Neural progenitor cell (in vitro differentiated cells): ENCODE data around the gene XYLT1. TPM values are rescaled to one million over a fixed set of nuclear protein-coding genes. Genes with fewer than 3 reads are reported as not detected.

ENCODE experiments used
- DNase-seq: peaks from one replicate; pipeline ENCODE4 v3.0.0-alpha.2; 2016; ENCODE audit warnings: low spot score
- H2AFZ ChIP-seq: fragments of 200-600 bp; sonication (generic); replicated peaks from 2 replicates; pipeline ENCODE4 v1.6.1; 2016; ENCODE audit warnings: antibody characterized with exemption
- H3F3A ChIP-seq: fragments of 200-600 bp; sonication (generic); 2 replicates; pipeline ENCODE4 v1.6.1; 2016; ENCODE audit warnings: antibody characterized with exemption, low read depth
- H3K27ac ChIP-seq: fragments of 200-600 bp; sonication (generic); 2 replicates; pipeline ENCODE4 v1.5.1; 2016; ENCODE audit warnings: mild to moderate bottlenecking
- H3K27me3 ChIP-seq: fragments of 200-600 bp; sonication (generic); 2 replicates; pipeline ENCODE4 v1.6.1; 2016; ENCODE audit warnings: mild to moderate bottlenecking, moderate library complexity
- H3K36me3 ChIP-seq: fragments of 200-600 bp; sonication (generic); 2 replicates; pipeline ENCODE4 v1.5.1; 2016
- H3K4me1 ChIP-seq: fragments of 200-600 bp; sonication (generic); 2 replicates; pipeline ENCODE4 v1.6.1; 2016; ENCODE audit warnings: mixed run types
- H3K4me2 ChIP-seq: fragments of 200-600 bp; sonication (generic); 2 replicates; pipeline ENCODE4 v1.6.1; 2016
- H3K4me3 ChIP-seq: fragments of 200-600 bp; sonication (generic); 2 replicates; pipeline ENCODE4 v1.5.1; 2016
- H3K79me2 ChIP-seq: fragments of 200-600 bp; sonication (generic); 2 replicates; pipeline ENCODE4 v1.6.1; 2016; ENCODE audit warnings: low read depth
- H3K9ac ChIP-seq: fragments of 200-600 bp; sonication (generic); 2 replicates; pipeline ENCODE4 v1.6.1; 2016
- H3K9me3 ChIP-seq: fragments of 200-600 bp; sonication (generic); 2 replicates; pipeline ENCODE4 v1.5.1; 2016; ENCODE audit warnings: low read depth
- H4K20me1 ChIP-seq: fragments of 200-600 bp; sonication (generic); 2 replicates; pipeline ENCODE4 v1.6.1; 2016; ENCODE audit warnings: low read depth
- H3K27ac Mint-ChIP-seq: 3 replicates; pipeline ENCODE4 v1.8.0; 2021; ENCODE audit warnings: mixed read lengths
- H3K27me3 Mint-ChIP-seq: 2 replicates; pipeline ENCODE4 v1.8.0; 2022; ENCODE audit warnings: low read depth, mild to moderate bottlenecking, inconsistent platforms, moderate library complexity, mixed read lengths; ENCODE audit not compliant: insufficient read depth
- H3K36me3 Mint-ChIP-seq: 3 replicates; pipeline ENCODE4 v1.8.0; 2021; ENCODE audit warnings: mixed read lengths
- H3K4me1 Mint-ChIP-seq: 3 replicates; pipeline ENCODE4 v1.8.0; 2021; ENCODE audit warnings: mixed read lengths
- H3K4me3 Mint-ChIP-seq: 3 replicates; pipeline ENCODE4 v1.8.0; 2021; ENCODE audit warnings: mild to moderate bottlenecking, moderate library complexity, mixed read lengths
- H3K9me3 Mint-ChIP-seq: 3 replicates; pipeline ENCODE4 v1.8.0; 2020; ENCODE audit warnings: mixed read lengths
- CTCF ChIP-seq: fragments of 200-600 bp; sonication (generic); IDR thresholded peaks from 2 replicates; pipeline ENCODE4 v1.5.1; 2017; ENCODE audit warnings: antibody characterized with exemption, mild to moderate bottlenecking
- EZH2 ChIP-seq: fragments of 200-600 bp; sonication (generic); IDR thresholded peaks from 2 replicates; pipeline ENCODE4 v1.6.1; 2017; ENCODE audit warnings: antibody characterized with exemption, mild to moderate bottlenecking, moderate library complexity
- EZH2phosphoT487 ChIP-seq: fragments of 200-600 bp; sonication (generic); IDR thresholded peaks from 2 replicates; pipeline ENCODE4 v1.6.1; 2017; ENCODE audit warnings: antibody characterized with exemption
- total RNA-seq: library from RNA; depleted of rRNA; stranded (reverse); fragments of >200 nt; gene quantifications from 2 replicates; pipeline ENCODE4 v1.2.3, GENCODE V29; 2015; ENCODE audit warnings: low replicate concordance

XYLT1 gene
- total RNA-seq, 1 donor from 2014 or later: 5.9 TPM

GRCh38 chr16:17135439-17135838 is 335.3 kb downstream of the XYLT1 start:
- H3K36me3 Mint-ChIP-seq: peaks cover 7% of the 10 kb centered on the region
- H3K4me3 ChIP-seq: no peak overlapping the region
- no peaks in the 10 kb centered on the region for H3K4me1 Mint-ChIP-seq
- no peak overlapping the region for H3K27ac ChIP-seq
- H3K27me3 ChIP-seq: no peaks in the 10 kb centered on the region
- no peaks in the 10 kb centered on the region for H3F3A ChIP-seq
- peaks cover 2% of the 10 kb centered on the region for H3K27me3 Mint-ChIP-seq
- no peak overlapping the region for H3K9ac ChIP-seq
- no peak for DNase-seq
- H3K9me3 Mint-ChIP-seq: no peaks in the 10 kb centered on the region
- H3K4me3 Mint-ChIP-seq: no peak overlapping the region
- H3K36me3 ChIP-seq: no peaks in the 10 kb centered on the region
- TF ChIP-seq EZH2phosphoT487 (no peak), CTCF (no peak), EZH2 (no peak)
- H3K27ac Mint-ChIP-seq: no peak overlapping the region
- no peak overlapping the region for H2AFZ ChIP-seq
- no peaks in the 10 kb centered on the region for H3K9me3 ChIP-seq
- H3K4me1 ChIP-seq: peaks cover 3% of the 10 kb centered on the region
- H4K20me1 ChIP-seq: peaks cover 9% of the 10 kb centered on the region
- no peak overlapping the region for H3K4me2 ChIP-seq
- H3K79me2 ChIP-seq: no peaks in the 10 kb centered on the region

DNA sequence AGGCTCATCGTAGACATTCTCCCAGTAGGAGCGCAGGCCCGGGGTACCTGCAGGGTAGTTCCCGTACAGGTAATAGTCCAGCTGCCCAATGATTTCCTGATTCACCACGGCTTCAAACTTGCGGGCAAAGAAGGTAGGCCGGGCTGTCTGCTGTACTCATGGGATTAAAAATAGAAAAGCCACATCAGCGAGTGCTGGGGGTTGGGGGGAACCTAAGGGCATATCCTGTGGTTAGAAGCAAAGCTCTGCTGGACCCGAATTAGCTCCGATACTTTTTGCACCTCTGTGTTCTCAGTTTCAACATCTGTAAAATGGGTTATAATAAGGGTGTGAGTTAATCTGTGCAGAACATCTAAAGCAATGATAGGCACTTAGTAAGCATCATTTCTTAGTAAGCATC is 336.2 kb downstream of the XYLT1 start:
- no peaks in the 10 kb centered on the region for H3F3A ChIP-seq
- H3K79me2 ChIP-seq: no peaks in the 10 kb centered on the region
- Mint-ChIP-seq H3K9me3 (no peaks in the 10 kb centered on the region), H3K27ac (no peak overlapping the region), H3K27me3 (peaks cover 2% of the 10 kb centered on the region), H3K4me3 (no peak overlapping the region), H3K36me3 (peaks cover 7% of the 10 kb centered on the region), H3K4me1 (no peaks in the 10 kb centered on the region)
- no peak for TF ChIP-seq CTCF
- TF ChIP-seq EZH2phosphoT487: no peak
- TF ChIP-seq EZH2: no peak
- H3K36me3 ChIP-seq: no peaks in the 10 kb centered on the region
- no peaks in the 10 kb centered on the region for H3K27me3 ChIP-seq
- peaks cover 3% of the 10 kb centered on the region for H3K4me1 ChIP-seq
- H3K9me3 ChIP-seq: no peaks in the 10 kb centered on the region
- H3K9ac ChIP-seq: no peak overlapping the region
- H3K4me2 ChIP-seq: no peak overlapping the region
- no peak overlapping the region for H2AFZ ChIP-seq
- DNase-seq: no peak
- no peak overlapping the region for H3K27ac ChIP-seq
- no peak overlapping the region for H3K4me3 ChIP-seq
- peaks cover 9% of the 10 kb centered on the region for H4K20me1 ChIP-seq

GRCh38 chr16:17133851-17134250 is 336.9 kb downstream of the XYLT1 start:
- Histone ChIP-seq H3K4me1 (peaks cover 3% of the 10 kb centered on the region), H3K4me3 (no peak overlapping the region), H2AFZ (no peak overlapping the region), H3K4me2 (no peak overlapping the region), H4K20me1 (peaks cover 6% of the 10 kb centered on the region), H3K36me3 (no peaks in the 10 kb centered on the region), H3K27ac (no peak overlapping the region), H3K79me2 (no peaks in the 10 kb centered on the region), H3F3A (no peaks in the 10 kb centered on the region), H3K27me3 (no peaks in the 10 kb centered on the region), H3K9me3 (no peaks in the 10 kb centered on the region), H3K9ac (no peak overlapping the region)
- no peaks in the 10 kb centered on the region for H3K9me3 Mint-ChIP-seq
- H3K36me3 Mint-ChIP-seq: peaks cover 7% of the 10 kb centered on the region
- peaks cover 2% of the 10 kb centered on the region for H3K27me3 Mint-ChIP-seq
- no peak for DNase-seq
- no peaks in the 10 kb centered on the region for H3K4me1 Mint-ChIP-seq
- H3K27ac Mint-ChIP-seq: peak overlapping the region; percentile 34
- H3K4me3 Mint-ChIP-seq: no peak overlapping the region
- TF ChIP-seq CTCF: no peak
- TF ChIP-seq EZH2phosphoT487: no peak
- TF ChIP-seq EZH2: no peak

DNA sequence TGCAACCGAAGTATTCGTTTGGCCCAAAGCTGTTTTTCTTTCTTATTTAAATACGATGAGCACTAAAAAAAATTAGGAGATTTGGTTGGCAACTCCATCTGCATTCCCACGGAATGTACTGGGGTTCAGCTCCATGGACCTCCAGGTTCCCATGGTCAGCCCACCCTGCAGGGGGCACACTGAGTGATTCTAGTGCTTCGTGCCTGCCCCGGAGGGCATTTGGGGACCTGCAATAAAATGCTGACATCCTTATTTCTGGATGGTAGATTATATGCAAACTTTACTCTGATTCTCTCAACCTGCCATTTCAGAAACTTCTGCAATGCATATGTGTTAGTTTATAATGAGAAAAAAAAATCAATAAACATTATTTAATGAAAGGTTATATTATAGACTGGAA is 339.4 kb downstream of the XYLT1 start:
- Histone ChIP-seq H3K27ac (no peak overlapping the region), H4K20me1 (no peaks in the 10 kb centered on the region), H3F3A (no peaks in the 10 kb centered on the region), H3K4me2 (no peak overlapping the region), H2AFZ (no peak overlapping the region), H3K4me3 (no peak overlapping the region), H3K9me3 (no peaks in the 10 kb centered on the region), H3K4me1 (peaks cover 3% of the 10 kb centered on the region), H3K27me3 (no peaks in the 10 kb centered on the region), H3K9ac (no peak overlapping the region), H3K79me2 (no peaks in the 10 kb centered on the region), H3K36me3 (no peaks in the 10 kb centered on the region)
- H3K36me3 Mint-ChIP-seq: peaks cover 26% of the 10 kb centered on the region
- no peak for TF ChIP-seq EZH2phosphoT487
- TF ChIP-seq EZH2: no peak
- peak; percentile 34 for TF ChIP-seq CTCF
- no peak overlapping the region for H3K4me3 Mint-ChIP-seq
- no peak for DNase-seq
- H3K27me3 Mint-ChIP-seq: no peaks in the 10 kb centered on the region
- H3K27ac Mint-ChIP-seq: no peak overlapping the region
- no peaks in the 10 kb centered on the region for H3K4me1 Mint-ChIP-seq
- H3K9me3 Mint-ChIP-seq: no peaks in the 10 kb centered on the region
